HTR-8/SVneo (cell line): ENCODE data around the gene KRT6C.
"Not testable (repeated sequence)": the region's sequence is repeated elsewhere in the genome, so short reads cannot be mapped to it uniquely, and the experiment has no call there.

Experiments used
- DNase-seq: peaks from one replicate; pipeline ENCODE4 v3.0.0; 2011; ENCODE audit warnings: low spot score, mixed read lengths; ENCODE audit not compliant: insufficient read length
- FAIRE-seq: peaks from 2 replicates; lab custom pipeline; 2011; peaks lifted over from hg19 to GRCh38; lab: Jason Lieb, UNC

The KRT6C gene

GRCh38 chr12:52464897-52465296 lies 8.7 kb downstream of the KRT6C start:
- no peak for FAIRE-seq
- no peak for DNase-seq

GRCh38 chr12:52461693-52462092 lies 11.9 kb downstream of the KRT6C start:
- no peak for FAIRE-seq
- DNase-seq: no peak

- FAIRE-seq (no peak), DNase-seq (no peak)
Observed at GRCh38 chr12:52458861-52459260, 14.7 kb downstream of the KRT6C start.

GRCh38 chr12:52455821-52456220 lies 17.8 kb downstream of the KRT6C start:
- no peak for FAIRE-seq
- DNase-seq: no peak

GRCh38 chr12:52454411-52455201 lies 19.0 kb downstream of the KRT6C start:
- FAIRE-seq (no peak), DNase-seq (no peak)

- no peak for FAIRE-seq
- no peak for DNase-seq
Observed at GRCh38 chr12:52452101-52452500, 21.5 kb downstream of the KRT6C start, which contains the start of gene KRT6B. Gene KRT6B, minus strand, starts transcription at chr12:52452146. Its CDS starts 68 bp downstream, at chr12:52452078.

GRCh38 chr12:52448228-52448627 lies 25.4 kb downstream of the KRT6C start:
- no peak for FAIRE-seq
- no peak for DNase-seq

GRCh38 chr12:52447196-52447595 lies 26.4 kb downstream of the KRT6C start:
- not testable (repeated sequence) for FAIRE-seq

GRCh38 chr12:52446367-52447045 lies 27.1 kb downstream of the KRT6C start:
- FAIRE-seq: no peak
- DNase-seq: no peak

More at GRCh38 chr12:52447196-52447595, 26.4 kb downstream of the KRT6C start:
- DNase-seq: not testable (repeated sequence)

GRCh38 chr12:52445876-52446275 lies 27.7 kb downstream of the KRT6C start:
- no peak for FAIRE-seq
- DNase-seq: no peak

- no peak for DNase-seq
Observed at GRCh38 chr12:52444647-52445595, 28.7 kb downstream of the KRT6C start.

GRCh38 chr12:52443966-52444365 lies 29.6 kb downstream of the KRT6C start:
- DNase-seq: no peak
- FAIRE-seq: no peak

More at GRCh38 chr12:52444647-52445595, 28.7 kb downstream of the KRT6C start:
- no peak for FAIRE-seq

- peak; percentile 84 for DNase-seq
- FAIRE-seq: peak; percentile 90
Observed at GRCh38 chr12:52442600-52443061, 31.0 kb downstream of the KRT6C start.

- peak; percentile 26 for FAIRE-seq
- DNase-seq: no peak
Observed at GRCh38 chr12:52441320-52441911, 32.2 kb downstream of the KRT6C start.

GRCh38 chr12:52440821-52441319 lies 32.7 kb downstream of the KRT6C start:
- DNase-seq (no peak), FAIRE-seq (no peak)

- FAIRE-seq (no peak), DNase-seq (no peak)
Observed at GRCh38 chr12:52439845-52440244, 33.8 kb downstream of the KRT6C start.

GRCh38 chr12:52439420-52439819 lies 34.2 kb downstream of the KRT6C start:
- no peak for DNase-seq
- no peak for FAIRE-seq

- DNase-seq (no peak), FAIRE-seq (no peak)
Observed at GRCh38 chr12:52438305-52439301, 35.0 kb downstream of the KRT6C start.
